HEK293 (cell line): Measurements from ENCODE around the gene LSM2.

Experiments
- GFI1B ChIP-seq: fragments of 450-650 bp; formaldehyde crosslinking; IDR thresholded peaks from 2 replicates; pipeline ENCODE4 v1.5.1; 2016; ENCODE audit warnings: missing biosample characterization, missing genetic modification characterization
- GLIS2 ChIP-seq: fragments of 450-650 bp; formaldehyde crosslinking; IDR thresholded peaks from 2 replicates; pipeline ENCODE4 v1.5.1; 2016; ENCODE audit warnings: missing biosample characterization, missing genetic modification characterization
- KLF1 ChIP-seq: fragments of 450-650 bp; formaldehyde crosslinking; IDR thresholded peaks from 2 replicates; pipeline ENCODE4 v1.5.1; 2016; ENCODE audit warnings: missing biosample characterization, missing genetic modification characterization
- KLF10 ChIP-seq: fragments of 450-650 bp; IDR thresholded peaks from 2 replicates; pipeline ENCODE4 v1.5.1; 2018; ENCODE audit warnings: missing biosample characterization, mild to moderate bottlenecking, missing genetic modification characterization
- PATZ1 ChIP-seq: fragments of 450-650 bp; formaldehyde crosslinking; IDR thresholded peaks from 2 replicates; pipeline ENCODE4 v1.5.1; 2016; ENCODE audit warnings: missing biosample characterization, missing genetic modification characterization
- PRDM1 ChIP-seq: fragments of 450-650 bp; formaldehyde crosslinking; IDR thresholded peaks from 2 replicates; pipeline ENCODE4; 2016; ENCODE audit warnings: missing biosample characterization, missing genetic modification characterization
- TSHZ1 ChIP-seq: fragments of 450-650 bp; formaldehyde crosslinking; IDR thresholded peaks from 2 replicates; pipeline ENCODE4 v1.5.1; 2016; ENCODE audit warnings: missing biosample characterization, missing genetic modification characterization, borderline replicate concordance
- WT1 ChIP-seq: fragments of 450-650 bp; formaldehyde crosslinking; IDR thresholded peaks from 2 replicates; pipeline ENCODE4 v1.5.1; 2016; ENCODE audit warnings: missing biosample characterization, missing genetic modification characterization
- ZBTB17 ChIP-seq: fragments of 450-650 bp; formaldehyde crosslinking; IDR thresholded peaks from 2 replicates; pipeline ENCODE4 v1.5.1; 2016; ENCODE audit warnings: missing biosample characterization, missing genetic modification characterization
- ZEB2 ChIP-seq: fragments of 450-650 bp; formaldehyde crosslinking; IDR thresholded peaks from 2 replicates; pipeline ENCODE4 v1.5.1; 2016; ENCODE audit warnings: missing biosample characterization, missing genetic modification characterization
- ZFP3 ChIP-seq: fragments of 450-650 bp; formaldehyde crosslinking; IDR thresholded peaks from 2 replicates; pipeline ENCODE4 v1.5.1; 2016; ENCODE audit warnings: low read depth, missing biosample characterization, missing genetic modification characterization
- ZFP37 ChIP-seq: fragments of 450-650 bp; formaldehyde crosslinking; IDR thresholded peaks from 2 replicates; pipeline ENCODE4 v1.5.1; 2016; ENCODE audit warnings: missing biosample characterization, missing genetic modification characterization
- ZFP41 ChIP-seq: fragments of 450-650 bp; formaldehyde crosslinking; IDR thresholded peaks from 2 replicates; pipeline ENCODE4 v1.5.1; 2016; ENCODE audit warnings: missing biosample characterization, missing genetic modification characterization, borderline replicate concordance
- ZNF391 ChIP-seq: fragments of 450-650 bp; formaldehyde crosslinking; IDR thresholded peaks from 2 replicates; pipeline ENCODE4 v1.5.1; 2016; ENCODE audit warnings: low read depth, missing biosample characterization, missing genetic modification characterization, borderline replicate concordance
- ZNF404 ChIP-seq: fragments of 450-650 bp; formaldehyde crosslinking; IDR thresholded peaks from 2 replicates; pipeline ENCODE4 v1.5.1; 2017; ENCODE audit warnings: missing biosample characterization, missing genetic modification characterization
- ZNF426 ChIP-seq: fragments of 450-650 bp; formaldehyde crosslinking; IDR thresholded peaks from 2 replicates; pipeline ENCODE4 v1.5.1; 2017; ENCODE audit warnings: missing biosample characterization, missing genetic modification characterization, mild to moderate bottlenecking, inconsistent platforms, moderate library complexity
- ZNF513 ChIP-seq: fragments of 450-650 bp; IDR thresholded peaks from 2 replicates; pipeline ENCODE4 v1.5.1; 2018; ENCODE audit warnings: missing biosample characterization, missing genetic modification characterization
- ZNF548 ChIP-seq: fragments of 450-650 bp; formaldehyde crosslinking; IDR thresholded peaks from 2 replicates; pipeline ENCODE4 v1.5.1; 2016; ENCODE audit warnings: missing biosample characterization, missing genetic modification characterization
- ZNF560 ChIP-seq: fragments of 450-650 bp; formaldehyde crosslinking; IDR thresholded peaks from 2 replicates; pipeline ENCODE4 v1.5.1; 2017; ENCODE audit warnings: missing biosample characterization, missing genetic modification characterization, borderline replicate concordance
- ZNF561 ChIP-seq: fragments of 450-650 bp; IDR thresholded peaks from 2 replicates; pipeline ENCODE4 v1.5.1; 2018; ENCODE audit warnings: missing biosample characterization, missing genetic modification characterization, borderline replicate concordance
- ZNF654 ChIP-seq: fragments of 450-650 bp; formaldehyde crosslinking; IDR thresholded peaks from 2 replicates; pipeline ENCODE4 v1.5.1; 2016; ENCODE audit warnings: low read depth, missing biosample characterization, missing genetic modification characterization
- ZNF660 ChIP-seq: fragments of 450-650 bp; IDR thresholded peaks from 2 replicates; pipeline ENCODE4 v1.5.1; 2018; ENCODE audit warnings: missing biosample characterization, mild to moderate bottlenecking, missing genetic modification characterization
- ZNF768 ChIP-seq: fragments of 450-650 bp; formaldehyde crosslinking; IDR thresholded peaks from 2 replicates; pipeline ENCODE4 v1.5.1; 2018; ENCODE audit warnings: missing biosample characterization, mild to moderate bottlenecking, missing genetic modification characterization
- ZSCAN23 ChIP-seq: fragments of 450-650 bp; formaldehyde crosslinking; IDR thresholded peaks from 2 replicates; pipeline ENCODE4 v1.5.1; 2016; ENCODE audit warnings: missing biosample characterization, missing genetic modification characterization
- ZSCAN30 ChIP-seq: fragments of 450-650 bp; IDR thresholded peaks from 2 replicates; pipeline ENCODE4 v1.5.1; 2018; ENCODE audit warnings: missing biosample characterization, mild to moderate bottlenecking, missing genetic modification characterization, moderate library complexity
- ZSCAN4 ChIP-seq: fragments of 450-650 bp; formaldehyde crosslinking; IDR thresholded peaks from 2 replicates; pipeline ENCODE4 v1.5.1; 2017; ENCODE audit warnings: missing biosample characterization, missing genetic modification characterization
- TF ChIP-seq, protein P1 (sequence below): fragments of 450-650 bp; formaldehyde crosslinking; IDR thresholded peaks from 2 replicates; pipeline ENCODE4 v1.5.1; 2016; ENCODE audit warnings: missing biosample characterization, missing genetic modification characterization
- TF ChIP-seq, protein P2 (sequence below): fragments of 450-650 bp; formaldehyde crosslinking; IDR thresholded peaks from 2 replicates; pipeline ENCODE4 v1.5.1; 2017; ENCODE audit warnings: missing biosample characterization, missing genetic modification characterization
- TF ChIP-seq, protein P3 (sequence below): fragments of 450-650 bp; formaldehyde crosslinking; IDR thresholded peaks from 2 replicates; pipeline ENCODE4 v1.5.1; 2016; ENCODE audit warnings: missing biosample characterization, missing genetic modification characterization

The LSM2 gene

GRCh38 chr6:31826793-31827285 lies 20.1 kb upstream of the LSM2 start (continued):
- TF ChIP-seq ZSCAN30 (tag by site-specific recombination): peak; percentile 56; the same call in 1 of the 2 replicates
- TF ChIP-seq ZBTB17 (tag by site-specific recombination): no peak
- TF ChIP-seq ZFP37 (tag by site-specific recombination): no peak
- TF ChIP-seq KLF1: peak; percentile 87
- no peak for TF ChIP-seq ZFP3 (tag by site-specific recombination)
- TF ChIP-seq GFI1B (tag by site-specific recombination): no peak
- peak; percentile 88 for TF ChIP-seq WT1 (tag by site-specific recombination)
- TF ChIP-seq ZNF513 (tag by site-specific recombination): no peak
- no peak for TF ChIP-seq ZSCAN23
- TF ChIP-seq PATZ1: no peak
- no peak for TF ChIP-seq PRDM1 (tag by site-specific recombination)
- TF ChIP-seq ZEB2: peak; percentile 62; the same call in 1 of the 2 replicates
- TF ChIP-seq ZNF561 (tag by site-specific recombination): peak; percentile 84; the same call in 1 of the 2 replicates
- no peak for TF ChIP-seq ZFP41 (tag by site-specific recombination)
- peak; percentile 3; the same call in 1 of the 2 replicates for TF ChIP-seq ZNF654 (tag by site-specific recombination)
- no peak for TF ChIP-seq ZNF560 (tag by site-specific recombination)
- TF ChIP-seq ZNF426 (tag by site-specific recombination): no peak
- TF ChIP-seq, protein P1, sequence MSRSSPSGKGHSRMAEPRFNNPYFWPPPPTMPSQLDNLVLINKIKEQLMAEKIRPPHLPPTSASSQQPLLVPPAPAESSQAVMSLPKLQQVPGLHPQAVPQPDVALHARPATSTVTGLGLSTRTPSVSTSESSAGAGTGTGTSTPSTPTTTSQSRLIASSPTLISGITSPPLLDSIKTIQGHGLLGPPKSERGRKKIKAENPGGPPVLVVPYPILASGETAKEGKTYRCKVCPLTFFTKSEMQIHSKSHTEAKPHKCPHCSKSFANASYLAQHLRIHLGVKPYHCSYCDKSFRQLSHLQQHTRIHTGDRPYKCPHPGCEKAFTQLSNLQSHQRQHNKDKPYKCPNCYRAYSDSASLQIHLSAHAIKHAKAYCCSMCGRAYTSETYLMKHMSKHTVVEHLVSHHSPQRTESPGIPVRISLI (tag by site-specific recombination): no peak
- TF ChIP-seq ZNF768 (tag by site-specific recombination): no peak
- TF ChIP-seq, protein P2, sequence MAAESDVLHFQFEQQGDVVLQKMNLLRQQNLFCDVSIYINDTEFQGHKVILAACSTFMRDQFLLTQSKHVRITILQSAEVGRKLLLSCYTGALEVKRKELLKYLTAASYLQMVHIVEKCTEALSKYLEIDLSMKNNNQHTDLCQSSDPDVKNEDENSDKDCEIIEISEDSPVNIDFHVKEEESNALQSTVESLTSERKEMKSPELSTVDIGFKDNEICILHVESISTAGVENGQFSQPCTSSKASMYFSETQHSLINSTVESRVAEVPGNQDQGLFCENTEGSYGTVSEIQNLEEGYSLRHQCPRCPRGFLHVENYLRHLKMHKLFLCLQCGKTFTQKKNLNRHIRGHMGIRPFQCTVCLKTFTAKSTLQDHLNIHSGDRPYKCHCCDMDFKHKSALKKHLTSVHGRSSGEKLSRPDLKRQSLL (tag by site-specific recombination): 0 out of 2 replicates have a peak, but pooled peaks have one; percentile 8
- no peak for TF ChIP-seq TSHZ1 (tag by site-specific recombination)
- no peak for TF ChIP-seq ZSCAN4 (tag by site-specific recombination)
- 0 out of 2 replicates have a peak, but pooled peaks have one; percentile 9 for TF ChIP-seq GLIS2 (tag by site-specific recombination)
- TF ChIP-seq ZNF404 (tag by site-specific recombination): no peak
- TF ChIP-seq ZNF548: no peak
- peak; percentile 88; the same call in 1 of the 2 replicates for TF ChIP-seq ZNF660
- peak; percentile 96 for TF ChIP-seq KLF10
- TF ChIP-seq ZNF391 (tag by site-specific recombination): peak; percentile 41; the same call in 1 of the 2 replicates
- TF ChIP-seq, protein P3, sequence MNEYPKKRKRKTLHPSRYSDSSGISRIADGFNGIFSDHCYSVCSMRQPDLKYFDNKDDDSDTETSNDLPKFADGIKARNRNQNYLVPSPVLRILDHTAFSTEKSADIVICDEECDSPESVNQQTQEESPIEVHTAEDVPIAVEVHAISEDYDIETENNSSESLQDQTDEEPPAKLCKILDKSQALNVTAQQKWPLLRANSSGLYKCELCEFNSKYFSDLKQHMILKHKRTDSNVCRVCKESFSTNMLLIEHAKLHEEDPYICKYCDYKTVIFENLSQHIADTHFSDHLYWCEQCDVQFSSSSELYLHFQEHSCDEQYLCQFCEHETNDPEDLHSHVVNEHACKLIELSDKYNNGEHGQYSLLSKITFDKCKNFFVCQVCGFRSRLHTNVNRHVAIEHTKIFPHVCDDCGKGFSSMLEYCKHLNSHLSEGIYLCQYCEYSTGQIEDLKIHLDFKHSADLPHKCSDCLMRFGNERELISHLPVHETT (tag by site-specific recombination): peak; percentile 81; the same call in 1 of the 2 replicates
